ENCODE data around the gene CADPS. TPM values are rescaled to one million over a fixed set of nuclear protein-coding genes. Genes with fewer than 3 reads are reported as not detected.

CADPS gene
- total RNA-seq, 1 experiment from 2014 or later, result not detected

DNA sequence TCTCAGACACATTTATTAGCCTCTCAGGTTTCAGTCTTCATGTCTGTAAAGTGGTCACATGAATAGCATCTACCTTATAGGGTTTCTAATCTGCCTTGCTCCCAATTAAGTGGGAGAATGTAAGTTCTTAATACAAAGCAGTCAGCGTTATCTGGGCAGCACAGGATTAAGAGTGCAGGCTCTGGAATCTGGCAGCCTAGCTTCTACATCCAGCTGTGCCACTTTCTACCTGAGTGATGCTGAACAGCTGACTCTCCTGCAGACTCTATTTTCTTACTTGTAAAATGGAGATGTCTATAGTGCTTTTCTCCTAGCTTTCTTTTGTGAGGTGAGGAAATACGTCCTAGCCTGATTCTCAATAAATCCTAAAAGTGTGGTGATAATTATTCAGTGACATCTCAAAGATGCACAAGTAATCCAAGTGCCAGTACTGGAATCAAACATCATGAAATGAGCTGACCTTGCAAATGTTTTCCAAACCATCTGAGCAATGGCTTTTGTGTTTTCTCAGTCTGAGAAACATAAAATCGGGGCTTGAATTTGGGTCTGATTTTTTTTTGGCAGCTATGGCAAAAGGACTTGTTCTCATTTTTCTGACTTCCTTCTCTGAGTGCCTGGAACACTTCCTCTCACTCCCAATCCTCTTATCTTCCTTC lies 269.7 kb downstream of the CADPS start:
- no peaks in the 10 kb centered on the region for H3K9me3 Mint-ChIP-seq (ENCODE audit: low read depth, unreplicated experiment)
- TF ChIP-seq, protein P1, sequence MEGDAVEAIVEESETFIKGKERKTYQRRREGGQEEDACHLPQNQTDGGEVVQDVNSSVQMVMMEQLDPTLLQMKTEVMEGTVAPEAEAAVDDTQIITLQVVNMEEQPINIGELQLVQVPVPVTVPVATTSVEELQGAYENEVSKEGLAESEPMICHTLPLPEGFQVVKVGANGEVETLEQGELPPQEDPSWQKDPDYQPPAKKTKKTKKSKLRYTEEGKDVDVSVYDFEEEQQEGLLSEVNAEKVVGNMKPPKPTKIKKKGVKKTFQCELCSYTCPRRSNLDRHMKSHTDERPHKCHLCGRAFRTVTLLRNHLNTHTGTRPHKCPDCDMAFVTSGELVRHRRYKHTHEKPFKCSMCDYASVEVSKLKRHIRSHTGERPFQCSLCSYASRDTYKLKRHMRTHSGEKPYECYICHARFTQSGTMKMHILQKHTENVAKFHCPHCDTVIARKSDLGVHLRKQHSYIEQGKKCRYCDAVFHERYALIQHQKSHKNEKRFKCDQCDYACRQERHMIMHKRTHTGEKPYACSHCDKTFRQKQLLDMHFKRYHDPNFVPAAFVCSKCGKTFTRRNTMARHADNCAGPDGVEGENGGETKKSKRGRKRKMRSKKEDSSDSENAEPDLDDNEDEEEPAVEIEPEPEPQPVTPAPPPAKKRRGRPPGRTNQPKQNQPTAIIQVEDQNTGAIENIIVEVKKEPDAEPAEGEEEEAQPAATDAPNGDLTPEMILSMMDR (IDR thresholded peaks at IDR 0.05; ENCODE audit: unreplicated experiment), result no peak
- no peaks in the 10 kb centered on the region for H3K27me3 Mint-ChIP-seq (ENCODE audit: unreplicated experiment)
- CTCF ChIA-PET, result no interaction called here
- H3K27ac Mint-ChIP-seq (ENCODE audit: unreplicated experiment), result no peak overlapping the region
- H3K36me3 Mint-ChIP-seq (ENCODE audit: insufficient read depth, unreplicated experiment), result peaks cover 5% of the 10 kb centered on the region
- DNase-seq, result no peak
- BruUV-seq (replicated peaks), result no TSS peak
- H3K4me3 Mint-ChIP-seq (ENCODE audit: low read depth, unreplicated experiment), result no peak overlapping the region
- intact Hi-C loops (cut with micrococcal nuclease; ENCODE audit: unreplicated experiment), result no loop called here
- H3K4me1 Mint-ChIP-seq (ENCODE audit: low read depth, unreplicated experiment), result peaks cover 50% of the 10 kb centered on the region

DNA sequence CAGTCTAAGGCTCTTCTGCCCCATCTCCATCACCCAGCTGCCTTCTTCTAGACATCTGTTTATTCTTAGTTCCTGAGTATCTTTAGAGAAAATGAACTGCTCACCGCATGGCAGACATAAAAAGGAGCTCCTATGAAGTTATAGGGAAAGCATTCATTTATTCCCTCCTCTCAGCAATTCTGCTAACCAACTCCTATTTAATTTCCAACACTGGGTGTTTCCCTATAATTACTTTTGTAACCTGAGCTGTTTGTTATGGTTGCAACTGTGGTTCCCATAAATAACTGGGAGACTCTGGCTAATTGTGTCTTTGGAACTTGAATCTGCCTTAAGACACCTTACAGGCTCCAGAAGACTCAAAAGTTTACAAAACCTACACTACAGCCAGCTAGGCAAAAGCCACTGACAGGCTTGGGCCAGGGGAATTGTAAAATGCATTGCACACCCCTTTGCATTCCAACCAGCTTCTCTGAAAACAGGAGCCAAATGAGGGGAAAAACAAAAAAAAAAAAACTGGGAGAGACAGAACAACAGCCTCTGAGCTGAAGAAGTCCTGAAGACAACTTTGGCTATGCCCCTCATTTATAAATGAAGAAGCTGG lies 270.4 kb downstream of the CADPS start:
- H3K4me1 Mint-ChIP-seq (ENCODE audit: low read depth, unreplicated experiment), result peaks cover 50% of the 10 kb centered on the region
- peaks cover 5% of the 10 kb centered on the region for H3K36me3 Mint-ChIP-seq (ENCODE audit: insufficient read depth, unreplicated experiment)
- no TSS peak for BruUV-seq (replicated peaks)
- H3K27me3 Mint-ChIP-seq (ENCODE audit: unreplicated experiment), result no peaks in the 10 kb centered on the region
- intact Hi-C loops (cut with micrococcal nuclease; ENCODE audit: unreplicated experiment), result no loop called here
- no peak overlapping the region for H3K4me3 Mint-ChIP-seq (ENCODE audit: low read depth, unreplicated experiment)
- H3K27ac Mint-ChIP-seq (ENCODE audit: unreplicated experiment), result no peak overlapping the region
- DNase-seq, result no peak
- CTCF ChIA-PET, result interaction anchor here (0.7 kb wide), 1 partner anchor 404 kb away, joined by 3 read pairs; no protein-coding TSS in a partner anchor
- TF ChIP-seq, protein P1 (IDR thresholded peaks at IDR 0.05; ENCODE audit: unreplicated experiment), result no peak
- no peaks in the 10 kb centered on the region for H3K9me3 Mint-ChIP-seq (ENCODE audit: low read depth, unreplicated experiment)

DNA sequence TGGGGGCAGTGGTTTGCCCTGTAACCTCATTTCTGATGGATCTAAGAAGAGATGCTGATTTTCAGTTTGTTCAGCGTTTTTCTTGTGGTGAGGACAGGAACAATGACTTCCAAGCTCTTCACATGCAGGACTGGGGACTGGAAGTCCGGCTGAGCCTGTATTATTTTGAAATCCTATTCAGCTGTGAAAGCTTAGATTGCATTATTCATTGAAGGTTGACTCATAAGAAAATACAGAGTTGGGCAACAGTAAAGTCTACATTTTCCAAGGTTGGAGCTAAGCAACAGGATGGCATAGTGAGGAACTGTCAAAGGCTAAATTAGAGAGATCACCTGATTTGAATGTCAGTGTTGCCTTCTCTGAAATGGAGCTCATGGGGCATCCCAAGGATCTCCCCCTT lies 270.9 kb downstream of the CADPS start:
- no peaks in the 10 kb centered on the region for H3K9me3 Mint-ChIP-seq (ENCODE audit: low read depth, unreplicated experiment)
- H3K27me3 Mint-ChIP-seq (ENCODE audit: unreplicated experiment), result no peaks in the 10 kb centered on the region
- H3K27ac Mint-ChIP-seq (ENCODE audit: unreplicated experiment), result peak overlapping the region; percentile 56
- H3K4me1 Mint-ChIP-seq (ENCODE audit: low read depth, unreplicated experiment), result peaks cover 50% of the 10 kb centered on the region
- TF ChIP-seq, protein P1 (IDR thresholded peaks at IDR 0.05; ENCODE audit: unreplicated experiment), result no peak
- peaks cover 5% of the 10 kb centered on the region for H3K36me3 Mint-ChIP-seq (ENCODE audit: insufficient read depth, unreplicated experiment)
- CTCF ChIA-PET, result interaction anchor here (0.6 kb wide), 1 partner anchor 432 kb away, joined by 5 read pairs; no protein-coding TSS in a partner anchor
- DNase-seq, result peak; percentile 12
- intact Hi-C loops (cut with micrococcal nuclease; ENCODE audit: unreplicated experiment), result no loop called here
- BruUV-seq (replicated peaks), result no TSS peak
- peak overlapping the region; percentile 31 for H3K4me3 Mint-ChIP-seq (ENCODE audit: low read depth, unreplicated experiment)

DNA sequence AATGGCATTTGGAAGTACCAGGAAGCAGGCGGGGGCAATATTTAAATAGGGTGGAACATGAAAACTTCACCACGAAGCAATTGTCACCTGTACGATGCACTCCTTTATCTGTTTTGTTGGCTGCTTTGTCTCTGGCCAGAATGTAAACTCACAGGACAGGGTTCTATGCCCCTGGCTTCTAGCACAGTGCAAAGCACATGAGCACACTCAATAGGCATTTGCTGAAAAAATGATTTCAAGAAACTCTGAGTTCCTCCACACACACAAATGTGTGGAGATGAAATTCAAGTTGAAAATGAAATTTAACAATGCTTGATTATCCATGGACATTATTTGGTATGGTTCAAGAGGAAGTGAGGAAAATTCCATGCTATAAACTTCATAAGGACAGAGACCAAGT lies 272.2 kb downstream of the CADPS start:
- no peak for DNase-seq
- peaks cover 50% of the 10 kb centered on the region for H3K4me1 Mint-ChIP-seq (ENCODE audit: low read depth, unreplicated experiment)
- H3K4me3 Mint-ChIP-seq (ENCODE audit: low read depth, unreplicated experiment), result no peak overlapping the region
- no TSS peak for BruUV-seq (replicated peaks)
- H3K36me3 Mint-ChIP-seq (ENCODE audit: insufficient read depth, unreplicated experiment), result peaks cover 5% of the 10 kb centered on the region
- H3K27ac Mint-ChIP-seq (ENCODE audit: unreplicated experiment), result no peak overlapping the region
- H3K27me3 Mint-ChIP-seq (ENCODE audit: unreplicated experiment), result no peaks in the 10 kb centered on the region
- CTCF ChIA-PET, result interaction anchor here (0.6 kb wide), 1 partner anchor 741 kb away, joined by 4 read pairs; no protein-coding TSS in a partner anchor
- intact Hi-C loops (cut with micrococcal nuclease; ENCODE audit: unreplicated experiment), result no loop called here
- H3K9me3 Mint-ChIP-seq (ENCODE audit: low read depth, unreplicated experiment), result no peaks in the 10 kb centered on the region
- TF ChIP-seq, protein P1 (IDR thresholded peaks at IDR 0.05; ENCODE audit: unreplicated experiment), result no peak
